ENCODE measurements around the gene PAX5.
"Not testable (repeated sequence)": the region's sequence is repeated elsewhere in the genome, so short reads cannot be mapped to it uniquely, and the experiment has no call there.

PAX5 gene

GRCh38 chr9:36873247-36873875 lies 160.7 kb downstream of the PAX5 start:
- DNase-seq: peak; percentile 62 to 71

DNA sequence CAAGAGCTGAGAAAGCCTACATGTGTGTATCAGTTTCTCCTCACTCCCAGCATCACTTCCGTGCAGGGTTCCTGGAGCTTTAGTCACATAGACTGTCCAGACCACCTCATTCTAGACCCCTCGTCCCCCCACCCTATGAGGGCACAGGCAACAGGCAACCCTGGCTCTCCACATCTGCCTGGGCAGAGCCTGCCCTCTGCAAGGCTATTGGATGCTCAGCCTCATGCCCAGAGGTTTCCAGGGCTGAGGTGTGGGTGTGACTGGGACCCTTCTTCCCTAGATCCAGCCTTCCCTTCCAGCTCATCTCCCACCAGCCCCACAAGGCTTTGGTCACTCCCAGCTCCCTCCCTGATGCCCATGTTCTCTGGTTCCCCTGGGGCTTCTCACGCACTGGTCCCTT lies 161.4 kb downstream of the PAX5 start:
- DNase-seq: no peak

GRCh38 chr9:36871606-36872005 lies 162.5 kb downstream of the PAX5 start:
- DNase-seq: no peak

DNA sequence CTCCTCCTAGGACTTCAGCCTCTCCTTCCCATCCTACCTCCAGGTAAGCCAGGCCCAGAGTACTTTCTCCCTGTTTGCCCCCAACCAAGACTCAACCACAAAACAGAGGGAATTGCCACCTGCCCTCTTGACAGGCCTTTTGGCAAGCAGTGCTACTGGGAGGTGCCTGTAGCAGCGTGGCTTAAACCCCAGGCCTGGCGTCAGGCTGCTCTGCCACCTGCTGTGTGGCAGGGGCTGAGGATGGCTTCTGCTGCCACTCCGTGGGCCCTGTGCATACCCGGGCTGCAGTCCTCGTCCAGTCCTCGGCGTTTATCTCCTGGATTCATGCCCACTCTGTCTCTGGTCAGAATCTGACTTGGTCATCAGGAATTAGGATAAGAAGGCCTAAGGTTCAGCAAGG lies 163.1 kb downstream of the PAX5 start:
- DNase-seq: no peak

DNA sequence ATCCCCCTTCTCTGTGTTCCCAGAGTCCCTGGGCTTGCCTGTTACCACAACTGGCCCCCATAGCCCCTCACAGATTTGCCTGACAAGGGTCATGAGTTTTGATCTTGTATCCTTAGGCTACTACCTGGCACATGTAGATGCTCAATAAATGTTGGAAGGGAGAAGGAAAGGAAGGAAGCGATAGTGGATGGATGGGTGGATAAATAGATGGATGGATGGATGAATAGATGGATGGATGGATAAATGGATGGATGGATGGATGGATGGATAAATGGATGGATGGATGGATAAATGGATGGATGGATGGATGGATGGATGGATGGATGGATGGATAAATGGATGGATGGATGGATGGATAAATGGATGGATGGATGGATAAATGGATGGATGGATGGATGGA lies 164.5 kb downstream of the PAX5 start:
- not testable (repeated sequence) for DNase-seq

DNA sequence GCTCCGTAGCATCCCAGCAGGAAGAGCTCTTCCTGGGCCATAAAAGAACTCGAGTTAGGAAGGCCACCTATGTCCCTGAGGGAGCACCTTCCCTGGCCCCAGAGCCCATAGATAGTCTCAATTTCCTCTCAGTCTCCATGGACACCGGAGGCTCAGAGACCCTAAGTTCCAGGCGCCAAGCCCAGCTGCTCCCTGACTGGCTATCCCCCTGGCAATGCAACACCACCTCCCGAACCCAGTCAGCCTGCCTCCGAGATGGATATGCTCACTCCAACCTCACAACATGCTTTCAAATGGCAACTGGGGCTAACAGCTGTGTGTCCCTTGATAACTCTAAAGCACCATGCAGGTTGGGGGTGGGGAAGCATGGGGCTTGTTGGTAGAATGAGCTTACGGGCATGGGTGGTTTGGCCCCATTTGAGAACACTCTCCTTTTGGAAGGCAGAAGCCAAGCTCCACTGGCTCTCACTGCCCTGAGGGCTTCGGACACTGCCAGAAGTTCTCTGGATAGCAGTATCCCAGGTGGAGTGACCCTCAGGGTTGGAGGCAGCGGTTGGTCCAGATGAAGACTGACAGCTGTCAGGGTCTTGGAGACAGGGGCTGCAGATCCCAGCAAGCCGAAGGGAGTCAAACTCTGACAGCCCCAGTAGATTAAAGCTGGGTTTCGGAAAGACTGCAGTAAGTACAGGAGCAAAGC lies 165.3 kb downstream of the PAX5 start:
- DNase-seq: no peak

DNA sequence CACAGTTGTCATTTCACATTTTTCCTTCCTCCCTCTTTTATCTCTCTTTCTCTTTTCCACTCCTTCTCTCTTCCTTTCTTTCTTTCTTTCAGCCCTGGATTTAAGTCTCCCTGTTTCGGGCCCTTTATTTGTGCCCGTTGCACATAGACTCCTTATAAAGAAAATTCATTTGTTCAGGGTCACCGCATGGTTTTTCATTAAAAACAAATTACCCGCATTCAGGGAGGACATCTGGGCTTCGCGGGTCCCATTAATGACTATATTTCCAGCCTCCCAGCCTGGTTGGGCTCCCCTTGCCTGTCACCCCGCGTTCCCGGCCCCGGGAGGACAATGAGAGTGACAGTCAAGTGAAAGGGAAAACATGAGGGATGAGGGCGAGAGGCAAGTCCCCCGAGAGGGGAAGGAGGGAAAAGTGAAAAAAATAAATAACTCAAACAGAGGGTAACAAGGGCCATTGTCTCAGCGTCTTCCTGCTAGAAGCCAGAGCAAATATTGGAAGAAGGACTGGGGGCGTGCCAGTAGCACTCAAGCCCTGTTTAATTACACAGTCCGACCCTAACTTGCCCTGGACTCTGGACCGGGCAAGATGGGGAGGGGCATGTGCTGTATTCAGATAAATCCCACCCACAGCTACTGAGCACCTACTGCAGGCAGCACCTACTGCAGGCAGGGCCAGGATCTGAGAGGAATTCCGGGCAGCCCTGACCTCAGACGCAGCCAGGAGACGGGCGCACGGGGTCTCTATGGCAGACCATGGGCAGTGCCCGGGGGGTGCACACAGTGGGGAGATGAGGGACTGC lies 166.2 kb downstream of the PAX5 start:
- DNase-seq: no peak

- DNase-seq: no peak
Measured at GRCh38 chr9:36867241-36867640, 166.8 kb downstream of the PAX5 start.

- DNase-seq: no peak
Measured at GRCh38 chr9:36866840-36867239, 167.2 kb downstream of the PAX5 start.

GRCh38 chr9:36865731-36866635 lies 168.1 kb downstream of the PAX5 start:
- no peak for DNase-seq

DNA sequence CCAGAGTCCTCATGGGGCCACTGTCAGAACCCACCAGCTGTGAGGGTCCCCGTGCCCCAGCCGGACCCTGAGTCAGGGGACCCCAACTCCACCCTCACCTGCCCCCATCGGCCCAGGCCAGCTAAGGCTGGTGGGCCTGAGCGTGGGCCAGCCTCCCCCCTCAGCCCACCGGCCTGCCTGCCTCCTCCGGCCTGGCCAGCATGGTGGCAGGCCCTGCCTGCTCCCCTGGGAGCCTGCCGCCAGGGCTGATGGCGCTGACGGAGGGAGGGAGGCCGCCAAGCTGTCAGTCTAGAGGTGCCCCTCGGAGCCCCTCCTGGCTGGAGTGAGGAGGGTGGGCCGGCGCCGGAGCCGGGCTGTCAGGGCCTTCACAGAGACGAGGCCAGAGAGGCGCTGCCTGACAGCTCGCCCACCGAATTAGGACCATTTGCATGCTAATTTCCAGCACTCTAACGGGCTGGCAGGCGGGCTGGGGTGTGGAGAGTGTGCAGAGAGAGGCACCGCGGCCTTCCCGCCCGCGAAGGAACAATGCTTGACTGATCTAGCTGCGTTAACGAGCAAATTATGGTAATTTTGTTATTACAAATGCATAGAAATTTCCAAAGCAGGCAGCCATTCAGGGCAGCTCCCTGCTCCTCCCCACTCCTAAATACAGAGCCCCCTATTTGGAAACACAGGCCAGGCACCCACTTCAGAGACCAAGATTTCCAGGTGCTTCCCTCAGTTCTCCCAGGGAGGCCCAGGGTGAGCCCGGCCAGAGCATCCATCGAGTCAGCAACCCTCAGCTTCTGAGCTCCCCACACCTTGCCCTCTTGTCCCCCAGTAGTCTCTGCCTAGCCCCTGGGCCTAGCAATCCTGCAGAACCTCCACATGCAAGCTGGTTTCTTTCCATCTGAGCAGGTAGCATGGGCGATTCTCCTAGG lies 169.3 kb downstream of the PAX5 start:
- no peak for DNase-seq

DNA sequence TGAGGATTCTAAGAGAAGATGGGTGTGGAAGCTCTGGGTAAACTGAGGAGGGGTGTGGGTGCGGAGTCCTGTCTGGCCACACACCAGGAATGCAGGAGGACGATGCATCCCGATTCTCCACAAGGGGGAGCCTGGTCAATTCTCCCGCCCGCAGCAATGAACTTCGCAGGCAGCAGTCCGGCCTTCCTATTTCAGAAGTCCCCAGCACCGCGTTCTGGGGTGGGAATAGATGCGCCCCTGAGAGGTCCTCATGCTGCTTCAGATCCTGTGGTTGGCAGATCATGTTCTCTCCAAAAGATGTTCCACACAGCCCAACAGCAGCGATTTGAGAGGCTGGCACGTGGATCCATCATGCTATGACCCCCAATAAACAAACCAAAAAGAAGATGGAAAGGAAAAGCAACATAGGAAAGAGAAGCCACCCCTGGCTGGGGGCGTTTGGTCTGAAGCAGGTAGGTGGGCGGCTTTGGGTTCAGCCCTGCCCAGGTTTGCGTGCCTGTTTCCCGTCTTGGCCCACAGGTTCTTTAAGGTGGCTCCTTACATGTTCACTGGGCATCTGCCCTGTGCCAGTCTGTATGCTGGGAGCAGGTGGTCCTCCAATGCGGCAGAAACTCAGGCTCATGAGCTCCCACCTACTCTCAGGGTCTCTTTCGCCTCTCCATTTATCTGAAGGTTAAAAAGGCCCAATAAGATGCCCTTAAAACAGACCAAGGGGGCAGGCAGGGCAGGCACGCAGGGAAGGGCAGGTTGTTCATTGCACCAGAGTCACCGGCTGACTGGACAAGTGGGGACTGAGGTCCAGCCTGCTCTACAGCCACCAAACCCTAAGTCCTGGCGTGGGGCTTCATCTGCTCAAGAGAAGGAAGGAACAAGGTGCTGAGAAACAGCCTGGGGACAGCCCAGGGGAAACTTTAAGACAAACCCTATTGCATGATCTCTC lies 171.6 kb downstream of the PAX5 start:
- no peak for DNase-seq

DNA sequence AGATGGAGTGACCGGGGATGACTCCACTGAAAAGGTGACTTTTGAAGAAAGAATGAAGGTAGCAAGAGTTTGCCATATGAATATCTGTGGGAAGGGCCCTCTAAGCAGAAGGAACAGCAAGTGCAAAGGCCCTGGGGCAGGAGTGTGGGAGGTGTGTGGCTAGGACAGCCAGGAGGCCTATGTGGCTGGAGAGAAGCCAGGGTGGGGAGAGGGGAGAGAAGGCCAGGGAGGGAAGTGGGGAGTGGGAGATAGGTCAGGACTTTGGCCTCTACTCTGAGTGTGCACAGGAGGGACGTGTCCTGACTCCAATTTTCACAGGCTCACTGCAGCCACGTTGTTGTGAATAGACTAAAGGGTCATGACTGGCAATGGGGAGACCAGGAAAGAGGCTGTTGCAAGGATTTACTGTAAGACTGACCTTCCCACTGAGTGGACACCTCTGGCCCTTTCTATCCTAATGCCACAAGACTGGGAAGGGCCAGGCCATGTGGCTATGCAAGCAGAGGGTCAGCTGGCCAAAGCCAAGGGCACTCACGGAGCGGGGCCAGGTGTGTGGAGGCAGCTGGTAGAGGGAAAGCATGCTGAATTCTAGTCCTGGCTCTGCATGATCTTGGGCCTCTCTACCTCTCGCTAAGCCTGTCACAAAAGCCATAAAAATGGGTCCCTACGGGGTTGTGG lies 172.4 kb downstream of the PAX5 start:
- no peak for DNase-seq

DNA sequence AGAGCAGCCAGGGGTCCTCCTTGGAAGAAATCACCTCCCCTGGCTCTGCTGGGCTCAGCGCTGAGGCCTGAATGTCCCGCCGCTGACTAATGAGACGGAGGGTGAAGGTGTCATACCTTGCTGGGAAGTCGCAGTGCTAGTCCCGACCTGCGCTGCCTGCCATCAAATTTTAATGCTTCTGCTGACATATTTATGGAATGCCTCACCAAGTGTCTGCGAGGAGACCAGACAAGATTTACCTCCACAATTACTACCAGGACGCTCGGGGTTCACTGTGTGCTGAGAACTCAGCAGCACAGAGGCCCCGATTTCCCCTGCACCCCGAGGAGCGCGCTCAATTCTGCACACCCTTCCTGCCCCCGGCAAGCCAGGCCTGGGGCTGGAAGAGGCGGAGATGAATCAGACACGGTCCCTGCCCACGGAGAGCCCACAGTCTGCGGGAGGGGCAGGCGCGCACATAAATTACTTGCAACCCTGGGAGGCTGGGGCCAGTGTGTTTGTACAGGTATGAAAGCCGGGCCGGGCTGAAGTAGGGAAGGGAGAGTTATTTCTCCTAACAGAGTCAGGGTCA lies 175.2 kb downstream of the PAX5 start:
- DNase-seq: no peak

DNA sequence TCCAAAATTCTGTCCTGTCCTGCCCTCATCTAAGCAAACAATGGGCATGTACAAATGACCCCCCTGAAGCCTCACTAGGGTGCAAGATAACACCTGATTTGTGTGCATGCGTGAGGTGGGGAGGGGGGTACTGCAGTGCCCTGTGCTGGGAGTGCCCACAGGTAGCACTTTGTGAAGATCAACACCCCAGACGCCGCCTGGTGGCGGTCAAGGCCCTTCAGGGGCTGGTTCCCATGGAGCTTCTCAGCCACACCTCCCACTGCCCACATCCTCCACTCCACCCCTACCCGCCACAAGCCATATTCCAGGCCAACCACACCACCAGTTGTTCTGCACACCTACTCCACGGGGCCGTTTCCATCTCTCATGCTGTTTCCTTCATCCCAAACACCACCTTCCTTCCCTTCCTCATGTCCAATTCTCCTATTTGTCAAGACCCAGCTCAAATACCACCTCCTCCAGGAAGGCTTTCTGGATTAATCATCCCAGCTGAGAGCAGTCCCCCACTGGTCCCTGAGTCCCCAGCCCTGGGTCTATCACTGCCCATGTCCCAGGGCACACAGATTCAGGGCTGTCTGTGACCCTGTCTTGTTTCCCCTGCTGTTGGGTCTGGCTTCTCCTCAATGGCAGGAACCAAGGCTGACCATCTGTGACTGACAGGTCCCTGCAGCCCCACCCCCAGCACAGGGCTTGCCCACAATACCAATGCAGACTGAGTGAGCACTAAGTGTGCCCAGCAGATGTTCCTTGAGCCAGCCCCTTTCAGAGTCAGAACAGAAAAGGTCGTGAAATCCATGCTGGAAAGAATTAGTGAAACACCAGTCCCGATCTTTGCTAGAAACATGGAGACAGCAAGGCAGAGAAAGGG lies 178.4 kb downstream of the PAX5 start:
- peak; percentile 27 to 37 for DNase-seq

DNA sequence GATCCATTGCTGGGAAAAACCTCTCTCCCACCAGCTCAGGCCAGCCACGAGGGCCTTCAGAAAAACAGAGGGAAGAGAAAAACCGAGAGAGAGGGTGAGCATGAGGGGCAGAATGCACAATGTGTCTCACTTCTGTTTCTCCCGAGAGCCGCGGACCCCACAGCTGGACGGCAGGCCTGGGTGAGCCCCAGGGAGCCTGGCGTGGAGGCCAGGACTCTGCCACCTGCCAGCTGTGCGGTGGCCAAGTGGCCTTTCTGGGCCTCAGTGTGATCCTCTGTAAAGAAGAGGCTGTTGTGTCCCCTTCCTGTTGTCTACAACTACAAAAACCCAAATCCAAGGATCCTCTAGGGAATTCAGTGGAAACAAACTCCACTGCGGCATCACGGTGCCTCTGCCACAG lies 179.3 kb downstream of the PAX5 start:
- no peak for DNase-seq

DNA sequence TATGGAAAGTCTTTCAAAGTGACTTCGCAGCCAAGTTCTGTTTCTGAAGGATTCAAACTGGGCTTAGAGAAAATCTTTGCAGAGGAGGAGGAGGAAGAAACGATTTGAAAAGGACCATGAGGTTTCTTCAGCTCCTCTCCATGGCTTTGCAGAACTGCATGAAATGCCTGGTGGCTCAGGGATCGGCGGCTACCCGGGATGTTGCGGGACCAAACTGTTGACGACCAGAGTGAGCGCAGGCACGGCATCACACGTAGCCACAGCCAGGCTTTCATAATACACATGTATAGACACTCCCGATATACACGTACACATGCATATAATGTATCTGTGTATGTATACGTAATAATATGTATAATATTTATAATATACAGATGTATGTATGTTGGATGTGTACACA lies 180.0 kb downstream of the PAX5 start:
- no peak for DNase-seq

- DNase-seq: no peak
Measured at GRCh38 chr9:36853233-36853632, 180.8 kb downstream of the PAX5 start.

- DNase-seq: no peak
Measured at GRCh38 chr9:36849943-36850342, 184.1 kb downstream of the PAX5 start.
